RWPE1 (cell line): Measurements from ENCODE around the gene CTAG2.

Experiments used
- CTCF ChIA-PET: fragments of 350-600 bp; sonication (Branson Sonifier 250); formaldehyde crosslinking; extraction: SDS; loops from one replicate; lab custom pipeline; 2021; lab: Yijun Ruan, JAX
- POLR2A ChIA-PET: fragments of 400-600 bp; formaldehyde crosslinking; extraction: SDS; loops from one replicate; lab custom pipeline; 2020; ENCODE audit warnings: antibody characterized with exemption; ENCODE audit not compliant: low non-redundant PET; lab: Yijun Ruan, JAX
- DNase-seq: peaks from one replicate; pipeline ENCODE4 v3.0.0; 2012; ENCODE audit warnings: low spot score
- H3K27ac ChIP-seq: fragments of 450-650 bp; 2 replicates; pipeline ENCODE4 v1.5.1; 2017
- TF ChIP-seq, protein P1 (sequence below): fragments of 450-650 bp; conservative IDR thresholded peaks from 2 replicates; pipeline ENCODE4 v1.5.1; 2017; ENCODE audit warnings: low read depth, mild to moderate bottlenecking

CTAG2 gene

GRCh38 chrX:154655786-154656185, 2.4 kb upstream of the CTAG2 start:
- TF ChIP-seq, protein P1, sequence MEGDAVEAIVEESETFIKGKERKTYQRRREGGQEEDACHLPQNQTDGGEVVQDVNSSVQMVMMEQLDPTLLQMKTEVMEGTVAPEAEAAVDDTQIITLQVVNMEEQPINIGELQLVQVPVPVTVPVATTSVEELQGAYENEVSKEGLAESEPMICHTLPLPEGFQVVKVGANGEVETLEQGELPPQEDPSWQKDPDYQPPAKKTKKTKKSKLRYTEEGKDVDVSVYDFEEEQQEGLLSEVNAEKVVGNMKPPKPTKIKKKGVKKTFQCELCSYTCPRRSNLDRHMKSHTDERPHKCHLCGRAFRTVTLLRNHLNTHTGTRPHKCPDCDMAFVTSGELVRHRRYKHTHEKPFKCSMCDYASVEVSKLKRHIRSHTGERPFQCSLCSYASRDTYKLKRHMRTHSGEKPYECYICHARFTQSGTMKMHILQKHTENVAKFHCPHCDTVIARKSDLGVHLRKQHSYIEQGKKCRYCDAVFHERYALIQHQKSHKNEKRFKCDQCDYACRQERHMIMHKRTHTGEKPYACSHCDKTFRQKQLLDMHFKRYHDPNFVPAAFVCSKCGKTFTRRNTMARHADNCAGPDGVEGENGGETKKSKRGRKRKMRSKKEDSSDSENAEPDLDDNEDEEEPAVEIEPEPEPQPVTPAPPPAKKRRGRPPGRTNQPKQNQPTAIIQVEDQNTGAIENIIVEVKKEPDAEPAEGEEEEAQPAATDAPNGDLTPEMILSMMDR, result no peak
- no peak overlapping the region for H3K27ac ChIP-seq
- no peak for DNase-seq
- POLR2A ChIA-PET, result no interaction called here
- CTCF ChIA-PET, result no interaction called here

GRCh38 chrX:154655346-154655745, 2.0 kb upstream of the CTAG2 start:
- TF ChIP-seq, protein P1, result no peak
- ChIA-PET POLR2A (no interaction called here), CTCF (no interaction called here)
- DNase-seq, result no peak
- H3K27ac ChIP-seq, result no peak overlapping the region

DNA sequence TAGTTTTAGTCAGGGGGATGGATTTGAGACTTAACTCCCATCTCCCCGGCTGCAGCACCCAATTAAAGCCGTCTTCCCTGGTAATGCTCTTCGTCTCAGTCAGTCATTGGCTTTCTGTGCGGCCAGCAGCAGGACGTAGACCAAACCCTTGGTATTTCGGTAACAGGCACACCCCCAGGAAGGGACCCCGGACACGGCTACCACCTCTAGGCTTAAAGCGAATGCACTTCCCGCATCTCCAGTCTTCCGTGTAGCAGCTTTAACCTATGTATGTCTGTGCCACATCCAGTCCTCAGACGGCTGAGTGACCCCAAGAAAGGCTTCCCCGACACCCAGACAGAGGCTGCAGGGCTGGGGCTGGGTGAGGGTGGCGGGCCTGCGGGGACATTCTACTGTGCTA, 1.5 kb upstream of the CTAG2 start:
- H3K27ac ChIP-seq, result no peak overlapping the region
- ChIA-PET CTCF (no interaction called here), POLR2A (no interaction called here)
- no peak for DNase-seq
- TF ChIP-seq, protein P1, result no peak

- POLR2A ChIA-PET, result no interaction called here
These were observed 993 bp upstream of the CTAG2 start for GRCh38 chrX:154654372-154654771.

GRCh38 chrX:154653048-154653401, 354 bp downstream of the CTAG2 start:
- DNase-seq, result no peak
- TF ChIP-seq, protein P1, result no peak
- H3K27ac ChIP-seq, result no peak overlapping the region
- CTCF ChIA-PET, result no interaction called here
- POLR2A ChIA-PET, result no interaction called here

More at GRCh38 chrX:154654372-154654771, 993 bp upstream of the CTAG2 start:
- CTCF ChIA-PET, result no interaction called here
- no peak for DNase-seq
- H3K27ac ChIP-seq, result no peak overlapping the region
- TF ChIP-seq, protein P1, result no peak

- POLR2A ChIA-PET, result no interaction called here
These were observed 900 bp downstream of the CTAG2 start for GRCh38 chrX:154652311-154653047.

More at GRCh38 chrX:154652311-154653047, 900 bp downstream of the CTAG2 start:
- TF ChIP-seq, protein P1, result no peak
- no peak for DNase-seq
- CTCF ChIA-PET, result no interaction called here
- H3K27ac ChIP-seq, result no peak overlapping the region
